A204.1 (cell line): ENCODE results near the gene HRAS.

Experiments
- FAIRE-seq: peaks from 2 replicates; lab custom pipeline; 2012; peaks lifted over from hg19 to GRCh38; lab: Jason Lieb, UNC

The HRAS gene

DNA sequence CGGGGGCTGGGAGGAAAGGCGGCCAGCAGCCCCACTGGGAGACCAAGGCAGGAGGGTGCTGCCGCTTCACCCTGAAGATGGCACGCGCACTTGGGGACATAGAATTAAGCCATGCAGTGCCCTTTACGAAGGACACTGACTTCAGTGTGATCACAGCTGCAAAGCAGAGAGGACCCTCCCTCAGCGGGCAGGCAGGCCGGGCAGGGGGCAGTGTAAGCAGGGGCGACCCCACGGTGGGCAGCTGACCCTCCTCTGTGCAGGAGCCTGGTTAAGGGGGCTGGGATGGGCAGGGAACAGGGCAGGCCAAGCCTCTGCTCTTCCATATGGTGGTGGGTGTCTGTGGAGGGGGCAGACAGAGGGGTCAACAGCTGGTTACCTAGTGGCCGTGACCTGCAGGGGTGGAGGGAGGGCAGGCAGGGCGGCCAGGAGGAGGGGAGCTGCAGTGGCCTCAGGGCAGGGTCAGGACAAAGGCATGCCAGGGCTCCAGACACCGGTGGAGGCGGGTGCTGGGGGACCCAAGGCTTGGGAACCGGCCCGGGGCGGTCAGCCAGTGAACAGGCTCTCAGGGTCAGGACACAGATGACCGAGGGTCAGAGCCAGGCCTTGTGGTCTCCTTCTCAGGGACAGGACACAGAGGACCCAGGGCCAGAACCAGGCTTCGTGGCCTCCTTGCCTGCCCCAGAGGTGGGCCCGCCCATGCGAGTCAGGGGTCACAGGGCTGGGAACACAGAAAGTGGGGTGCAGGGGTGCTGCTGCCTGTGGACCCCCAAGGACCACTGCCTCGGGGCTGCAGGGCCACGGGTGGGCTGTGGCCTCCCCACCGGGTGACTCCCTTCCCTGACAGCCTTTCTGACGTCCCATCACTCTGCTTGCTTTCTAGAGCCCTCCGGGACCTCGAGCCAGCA, 18.0 kb upstream of the HRAS start:
- no peak for FAIRE-seq

DNA sequence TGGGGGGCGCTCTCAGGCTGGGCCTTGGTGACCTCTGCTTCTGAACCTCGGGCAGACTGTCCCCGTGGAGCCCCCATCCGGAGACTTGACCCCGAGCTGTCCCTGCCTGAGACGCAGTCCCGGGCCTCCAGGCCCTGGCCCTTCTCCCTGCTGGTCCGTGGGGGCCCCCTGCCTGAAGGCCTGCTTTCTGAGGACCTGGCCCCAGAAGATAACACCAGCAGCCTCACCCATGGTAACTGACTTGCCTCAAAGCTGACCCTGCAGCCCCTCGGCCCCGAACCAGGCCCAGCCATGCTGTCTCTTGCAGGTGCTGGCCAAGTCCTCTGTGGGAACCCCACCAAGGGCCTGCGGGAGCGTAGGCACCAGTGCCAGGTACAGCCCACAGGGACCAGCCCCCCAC, 16.2 kb upstream of the HRAS start:
- no peak for FAIRE-seq

- no peak for FAIRE-seq
These were observed 15.8 kb upstream of the HRAS start for GRCh38 chr11:551131-551530.

- FAIRE-seq = no peak
These were observed 15.3 kb upstream of the HRAS start for GRCh38 chr11:550746-551085.

GRCh38 chr11:550021-550745, 14.8 kb upstream of the HRAS start:
- no peak for FAIRE-seq

- no peak for FAIRE-seq
These were observed 13.6 kb upstream of the HRAS start for GRCh38 chr11:548700-549603.

GRCh38 chr11:545171-545570, 9.8 kb upstream of the HRAS start:
- FAIRE-seq = no peak

DNA sequence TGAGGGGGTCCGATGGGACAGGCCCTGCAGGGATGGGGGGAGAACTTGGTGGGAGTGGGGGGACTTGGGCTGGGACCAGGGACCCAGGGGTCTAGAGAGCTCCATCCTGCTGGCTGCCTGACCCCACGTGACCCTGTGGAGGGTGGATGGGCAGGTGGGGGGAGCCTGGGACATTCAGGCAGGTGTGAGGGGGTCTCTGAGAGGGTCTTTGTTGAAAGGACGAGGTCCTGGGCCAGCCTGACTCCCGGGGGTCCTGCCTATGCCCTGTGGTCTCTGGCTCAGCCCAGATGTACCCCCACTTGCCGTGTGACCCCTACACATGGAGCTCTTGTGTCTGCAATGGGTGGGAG, 9.4 kb upstream of the HRAS start:
- no peak for FAIRE-seq

- no peak for FAIRE-seq
These were observed 6.1 kb upstream of the HRAS start for GRCh38 chr11:541433-541885.

DNA sequence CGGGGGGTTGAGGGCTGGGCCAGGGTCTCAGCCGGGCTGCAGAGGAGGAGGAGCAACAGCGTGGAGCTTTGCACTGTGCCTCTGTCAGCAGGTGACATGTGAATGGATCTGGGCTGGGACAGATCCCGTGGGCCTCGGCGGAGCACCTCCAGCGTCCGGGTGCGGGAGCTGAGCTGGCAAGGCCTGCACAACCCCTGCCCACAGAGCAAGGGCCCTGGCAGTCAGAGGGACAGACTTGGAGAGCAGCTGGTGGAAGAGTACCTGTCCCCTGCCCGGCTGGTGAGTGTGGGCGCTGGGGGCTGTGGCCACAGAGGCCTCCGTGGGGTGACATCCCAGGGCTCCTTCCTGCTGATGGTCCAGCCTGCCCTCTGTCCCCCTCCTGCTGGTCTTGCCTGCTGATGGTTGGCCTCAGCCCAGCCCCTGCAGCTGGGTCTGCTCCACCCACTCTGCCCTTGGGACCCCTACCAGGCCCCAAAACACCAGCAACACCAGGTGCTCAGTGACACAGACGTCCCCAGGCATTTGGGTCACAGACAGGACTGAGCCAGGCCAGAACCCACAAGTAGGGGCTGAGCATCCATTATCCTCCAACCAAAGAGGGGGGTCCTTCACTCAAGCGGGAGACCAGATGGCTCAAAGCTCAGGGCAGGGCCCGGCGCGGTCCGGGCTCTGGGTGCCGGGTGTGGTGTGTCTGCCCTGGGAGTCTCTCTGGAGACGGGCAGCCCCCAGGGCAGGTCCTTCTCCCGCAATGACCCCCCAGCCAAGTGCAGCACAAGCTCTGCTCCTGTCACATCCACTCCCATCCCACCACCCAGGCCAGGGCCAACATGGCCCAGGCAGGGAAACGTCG, 5.4 kb upstream of the HRAS start:
- FAIRE-seq = no peak

- no peak for FAIRE-seq
These were observed 4.7 kb upstream of the HRAS start for GRCh38 chr11:539971-540481.

DNA sequence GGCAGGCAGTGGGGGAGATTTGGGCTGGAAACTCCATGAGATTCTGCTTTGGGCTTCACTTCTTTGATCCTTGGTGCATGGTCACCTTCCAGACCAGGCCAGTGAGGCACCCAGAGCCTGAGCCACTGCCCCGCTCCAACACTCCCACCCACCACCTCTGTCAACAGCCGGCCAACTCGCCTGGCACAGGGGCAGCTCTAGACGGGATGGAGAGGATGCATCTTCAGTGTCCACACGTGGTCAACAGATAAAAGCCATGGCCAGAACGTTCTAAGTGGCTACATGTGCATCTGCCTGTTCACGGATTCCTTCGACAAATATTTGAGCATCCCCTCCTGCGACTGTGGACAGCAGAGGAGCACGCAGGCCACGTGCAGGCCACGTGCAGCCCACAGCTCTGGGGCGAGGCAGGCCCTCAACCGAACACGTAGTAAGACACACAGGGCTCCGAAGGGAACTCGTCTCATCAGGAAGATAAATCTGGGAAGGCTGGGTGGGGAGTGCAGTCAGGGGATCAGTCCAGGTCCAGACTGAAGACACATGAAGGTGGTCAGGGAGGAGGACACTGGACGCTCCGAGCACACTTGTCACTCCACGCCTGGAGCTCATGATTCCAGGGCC, 3.2 kb upstream of the HRAS start:
- no peak for FAIRE-seq

- no peak for FAIRE-seq
These were observed 2.5 kb upstream of the HRAS start for GRCh38 chr11:537622-538430.

- no peak for FAIRE-seq
These were observed 1.7 kb upstream of the HRAS start, which contains the start of gene LRRC56 for GRCh38 chr11:536841-537621. Gene LRRC56, plus strand, starts transcription at chr11:537527. Its CDS starts 3,158 bp downstream, at chr11:540685.

DNA sequence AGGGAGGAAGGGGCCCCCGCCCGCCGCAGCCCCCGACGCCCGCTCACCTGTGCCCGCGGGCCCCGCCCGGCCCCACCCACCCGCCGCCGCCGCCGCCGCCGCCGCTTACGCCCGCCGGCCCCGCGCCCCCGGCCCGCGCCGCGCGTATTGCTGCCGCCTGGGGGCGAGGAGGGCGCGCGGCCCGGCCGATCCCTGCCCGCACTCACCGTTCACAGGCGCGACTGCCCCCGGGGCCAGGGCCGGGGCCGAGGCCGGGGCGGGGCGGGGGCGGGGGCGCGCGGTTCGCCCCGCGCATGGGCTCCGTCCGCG, 212 bp downstream of the HRAS start:
- FAIRE-seq = no peak

DNA sequence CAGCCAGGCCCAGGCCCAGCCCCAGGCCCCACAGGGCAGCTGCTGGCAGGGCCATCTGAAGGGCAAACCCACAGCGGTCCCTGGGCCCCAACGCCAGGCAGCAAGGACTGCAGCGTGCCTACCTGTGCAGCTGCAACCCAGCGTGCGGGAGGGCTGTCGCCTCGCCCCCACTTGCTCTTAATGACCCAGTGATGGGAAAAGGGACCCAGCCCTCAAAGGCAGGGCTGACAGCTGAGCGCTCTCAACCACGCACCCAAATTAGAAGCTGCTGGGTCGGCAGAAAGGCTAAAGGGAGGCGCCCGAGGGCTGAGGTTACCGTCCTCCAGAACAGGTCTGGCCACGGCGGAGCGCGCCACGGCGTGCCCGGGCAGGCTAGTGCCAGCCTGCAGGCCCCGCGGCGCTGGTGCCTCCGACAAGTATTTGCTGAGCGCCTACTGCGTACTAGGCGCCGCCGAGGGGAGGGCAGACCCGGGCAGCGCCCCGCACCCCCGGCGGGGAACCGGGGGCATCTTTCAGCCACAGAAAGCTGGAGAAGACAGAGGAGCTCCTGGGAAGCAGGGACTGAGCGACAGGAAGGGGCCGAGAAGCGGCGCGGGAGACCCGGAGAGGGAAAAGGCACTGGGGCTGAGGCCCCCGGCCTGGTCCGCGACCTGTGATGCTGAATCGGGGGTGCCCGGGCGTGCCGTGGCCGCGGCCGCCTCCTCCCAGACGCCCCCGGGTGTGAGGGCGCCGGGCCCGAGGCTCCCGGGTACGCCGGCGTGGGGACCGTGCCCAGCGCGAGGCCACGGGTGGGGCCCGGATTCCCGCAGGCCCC, 773 bp downstream of the HRAS start:
- no peak for FAIRE-seq

- no peak for FAIRE-seq
These were observed 1.6 kb downstream of the HRAS start for GRCh38 chr11:533586-534395.
